Activated CD4-positive, alpha-beta T cell treated with anti-CD3 and anti-CD28 coated beads, Interleukin-2, Interleukin-6, amounts not matched to agents 100 ng/mL and 50 ng/mL, durations not matched to agents 16 hours and 8 hours (primary cell): Measurements from ENCODE around the gene TNKS1BP1.
A peak's percentile ranks its signal among the peaks of the same experiment; 100 is the strongest.
"Not testable (repeated sequence)": the region's sequence is repeated elsewhere in the genome, so short reads cannot be mapped to it uniquely, and the experiment has no call there.

ENCODE experiments used
- DNase-seq: peaks from one replicate; pipeline ENCODE4 v3.0.0-alpha.2; 2020

The TNKS1BP1 gene

DNA sequence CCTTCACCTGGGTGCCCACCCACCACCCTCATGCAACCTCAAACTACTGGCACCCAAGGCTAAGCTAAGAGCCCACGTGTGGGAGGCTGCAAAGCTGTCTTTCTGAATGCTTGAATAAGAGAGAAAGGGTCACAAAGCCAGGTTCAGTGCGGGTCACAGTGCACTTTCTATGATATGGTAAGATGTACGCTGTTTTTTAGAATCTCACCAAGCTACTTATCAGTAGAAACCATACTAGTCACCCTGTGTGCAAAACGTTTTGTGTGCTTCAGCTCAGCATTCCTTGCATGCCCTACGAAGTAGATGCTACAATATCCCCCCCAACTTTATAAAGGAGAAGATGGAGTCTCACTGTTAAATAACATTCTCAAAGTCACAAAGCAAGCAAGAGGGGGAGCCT, 28.3 kb upstream of the TNKS1BP1 start:
- DNase-seq, result no peak

DNA sequence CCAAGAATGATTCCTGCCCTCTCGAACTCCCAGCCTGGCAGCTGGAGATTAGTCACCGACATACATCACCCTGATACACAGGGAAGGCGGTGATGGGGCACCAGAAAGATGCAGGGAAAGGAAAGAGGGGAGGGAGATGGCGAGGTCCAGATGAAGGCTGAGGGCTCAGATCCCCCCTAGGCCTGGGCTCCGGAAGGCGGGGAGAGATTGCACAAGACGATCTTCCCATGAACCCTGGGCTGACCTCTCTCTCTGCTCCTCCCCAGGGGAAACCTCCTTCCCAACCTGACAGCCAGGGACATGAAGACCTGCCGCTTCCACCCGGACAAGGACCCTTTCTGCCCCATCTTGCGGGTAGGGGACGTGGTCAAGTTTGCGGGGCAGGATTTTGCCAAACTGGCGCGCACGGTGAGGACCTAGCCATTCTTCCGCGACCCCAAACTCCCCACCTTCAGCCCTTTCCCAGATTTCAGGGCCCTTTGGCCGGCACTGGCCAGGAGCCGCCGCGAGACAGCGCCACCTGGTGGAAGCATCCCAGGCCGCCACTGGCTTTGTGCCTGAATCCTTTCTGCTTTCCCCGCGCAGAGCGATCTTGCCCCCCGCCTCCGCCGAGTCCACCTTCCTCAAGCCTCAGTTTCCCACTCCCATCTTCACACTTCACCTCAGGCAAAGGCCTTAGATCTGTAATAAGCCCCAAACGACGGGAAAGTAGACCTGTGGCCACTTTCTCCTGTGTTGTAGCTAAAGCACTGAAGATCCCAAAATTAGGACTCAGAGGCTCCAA, 24.9 kb upstream of the TNKS1BP1 start:
- peak; percentile 67 for DNase-seq

DNA sequence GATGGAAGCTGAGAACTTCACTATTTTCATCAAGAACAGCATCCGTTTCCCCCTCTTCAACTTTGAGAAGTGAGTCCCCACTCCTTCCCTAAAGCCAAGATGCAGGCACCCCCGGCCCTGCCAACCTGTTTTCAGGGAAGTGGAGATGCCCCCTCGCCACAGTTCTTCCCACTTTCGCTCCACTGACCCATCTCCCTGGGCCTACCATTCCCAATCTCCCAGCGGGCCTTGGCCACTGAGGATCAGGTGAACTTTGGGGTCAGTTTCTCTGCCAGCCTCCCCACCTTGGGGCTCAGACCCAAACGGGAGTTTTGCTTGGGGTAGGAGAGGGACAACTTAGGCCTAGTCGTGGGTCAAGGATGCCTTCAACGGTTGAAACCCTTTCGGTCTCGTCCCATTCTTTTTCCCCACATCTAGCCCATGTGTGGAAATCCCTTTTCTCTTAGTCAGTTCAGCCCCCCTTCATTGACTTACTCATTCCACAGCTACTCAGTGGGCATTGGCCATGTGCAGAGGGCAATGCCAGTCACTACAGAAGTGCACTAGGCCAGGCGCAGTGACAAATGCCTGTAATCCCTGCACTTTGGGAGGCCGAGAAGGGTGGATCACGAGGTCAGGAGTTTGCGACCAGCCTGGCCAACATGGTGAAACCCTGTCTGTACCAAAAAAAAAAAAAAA, 24.0 kb upstream of the TNKS1BP1 start:
- no peak for DNase-seq

DNA sequence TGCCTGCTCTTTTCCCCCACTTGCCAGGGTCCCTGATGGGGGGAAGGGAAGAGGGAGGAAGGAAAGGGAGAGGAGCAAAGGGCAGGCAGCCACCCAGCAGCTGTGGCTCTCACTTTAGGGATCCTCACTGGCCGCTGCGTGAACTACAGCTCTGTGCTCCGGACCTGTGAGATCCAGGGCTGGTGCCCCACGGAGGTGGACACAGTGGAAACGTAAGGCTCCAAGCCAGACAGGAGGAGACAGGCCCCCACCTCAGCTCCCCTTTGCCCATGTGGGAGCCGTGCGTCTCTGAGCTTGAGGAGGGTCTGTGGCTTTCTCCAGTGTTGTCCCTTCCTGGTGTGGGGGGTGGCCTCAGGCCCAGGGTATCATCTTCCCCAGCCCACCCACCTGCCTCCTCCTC, 23.3 kb upstream of the TNKS1BP1 start:
- no peak for DNase-seq

DNA sequence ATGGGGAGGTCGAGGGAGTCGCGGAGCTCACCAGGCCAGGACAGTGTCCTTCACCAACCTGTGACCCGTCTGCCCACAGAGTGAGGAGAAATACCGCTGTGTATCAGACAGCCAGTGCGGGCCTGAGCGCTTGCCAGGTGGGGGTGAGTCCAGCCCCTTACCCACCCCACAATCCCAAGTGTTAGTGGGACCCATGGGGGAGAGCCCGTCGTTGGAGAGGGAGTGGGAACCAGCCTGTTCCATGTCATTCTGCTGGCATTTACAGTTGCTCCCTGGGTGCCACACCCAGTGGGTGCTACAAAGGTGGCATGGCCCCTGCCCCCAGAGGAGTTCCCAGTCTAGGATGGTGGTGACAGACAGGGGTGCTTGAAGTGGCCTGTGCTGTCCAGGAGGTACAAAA, 22.6 kb upstream of the TNKS1BP1 start:
- DNase-seq, result no peak

DNA sequence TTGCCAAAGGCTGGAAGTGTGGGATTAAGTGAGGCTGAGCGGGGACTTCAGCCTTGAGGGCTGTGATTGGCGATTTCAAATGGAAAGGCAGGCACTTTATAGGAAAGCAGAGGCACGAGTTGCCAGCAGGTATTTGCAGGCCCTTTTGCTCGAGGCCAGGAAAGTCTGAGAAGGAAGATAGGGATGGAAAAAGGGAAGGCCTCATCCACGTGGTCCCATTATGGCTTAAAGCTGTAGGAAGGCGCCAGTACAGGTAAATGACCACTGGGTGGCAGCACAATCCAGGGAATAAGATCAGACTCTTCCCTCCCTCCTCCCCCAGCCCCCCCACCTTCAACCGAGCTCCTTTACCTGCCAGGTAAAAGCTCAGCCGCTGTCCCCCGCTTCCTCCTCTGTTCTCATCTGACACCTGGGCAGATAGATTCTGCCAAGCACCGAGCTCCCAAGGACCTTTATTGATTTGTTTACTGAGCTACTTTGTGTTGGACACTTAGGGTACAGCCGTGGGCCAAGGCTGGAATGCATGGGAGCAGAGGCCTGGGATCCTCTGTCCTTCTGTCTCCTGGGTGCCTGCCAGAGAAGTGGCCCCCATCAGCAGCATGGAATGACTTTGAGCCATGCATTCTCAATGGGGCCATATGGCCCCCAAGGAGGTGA, 20.9 kb upstream of the TNKS1BP1 start:
- peak; percentile 75 for DNase-seq

DNA sequence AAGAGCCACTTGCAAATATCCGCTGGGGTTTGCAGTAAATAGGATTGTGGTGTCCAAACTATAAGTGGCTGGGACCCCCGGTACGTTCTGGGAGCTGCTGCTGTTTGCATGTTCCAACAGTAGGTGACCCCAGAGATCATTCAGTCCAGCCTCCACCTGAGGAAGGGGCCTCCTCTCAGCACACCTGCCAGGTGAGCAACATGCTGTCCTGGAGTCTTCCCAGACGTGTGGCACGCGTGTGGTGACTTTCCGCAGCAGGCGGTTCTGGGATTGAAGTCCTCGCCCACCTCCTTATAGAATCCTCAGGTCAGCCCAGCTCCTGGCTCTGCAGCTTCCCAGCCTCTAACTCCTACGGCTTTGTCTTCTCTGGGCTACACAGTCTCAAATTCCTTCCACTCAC, 20.1 kb upstream of the TNKS1BP1 start:
- DNase-seq, result no peak

DNA sequence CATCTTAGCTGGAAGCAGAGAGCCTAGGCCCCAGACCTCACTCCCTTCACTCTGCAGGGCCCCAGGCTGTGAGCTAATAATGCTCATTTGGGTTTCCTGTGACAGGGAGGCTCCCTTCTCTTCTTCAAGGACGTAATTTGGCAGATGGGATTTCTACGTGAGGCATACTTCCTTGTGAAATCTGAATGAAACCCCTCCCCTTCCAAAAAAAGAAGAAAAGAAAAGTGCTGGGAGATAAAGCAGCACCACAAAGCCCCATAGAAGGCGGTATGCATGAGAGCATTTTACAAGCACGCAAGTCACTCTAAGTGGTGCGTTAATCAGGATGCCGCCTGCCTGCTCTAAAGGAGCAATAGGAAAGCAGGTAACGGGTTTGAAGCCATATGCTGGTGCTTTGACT, 19.1 kb upstream of the TNKS1BP1 start:
- no peak for DNase-seq

DNA sequence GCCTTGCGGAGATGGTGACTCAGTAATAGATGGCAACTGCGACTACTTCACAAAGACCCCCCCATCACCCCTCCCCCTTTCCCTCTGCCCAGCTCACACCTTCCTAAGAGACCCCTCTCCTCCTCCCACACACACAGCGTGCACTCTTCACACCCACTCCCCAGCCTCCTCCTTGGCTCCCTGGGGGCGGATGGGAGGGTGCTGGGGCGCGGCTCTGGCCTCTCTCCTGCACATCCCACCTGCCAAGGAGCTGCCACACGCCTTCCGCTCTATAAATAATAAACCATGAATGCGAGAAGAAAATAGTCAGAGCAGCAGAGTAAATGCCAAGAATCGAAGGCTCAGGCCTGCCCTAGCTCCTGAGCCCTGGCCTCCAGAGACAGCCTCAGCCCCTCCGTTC, 17.9 kb upstream of the TNKS1BP1 start:
- DNase-seq, result no peak

DNA sequence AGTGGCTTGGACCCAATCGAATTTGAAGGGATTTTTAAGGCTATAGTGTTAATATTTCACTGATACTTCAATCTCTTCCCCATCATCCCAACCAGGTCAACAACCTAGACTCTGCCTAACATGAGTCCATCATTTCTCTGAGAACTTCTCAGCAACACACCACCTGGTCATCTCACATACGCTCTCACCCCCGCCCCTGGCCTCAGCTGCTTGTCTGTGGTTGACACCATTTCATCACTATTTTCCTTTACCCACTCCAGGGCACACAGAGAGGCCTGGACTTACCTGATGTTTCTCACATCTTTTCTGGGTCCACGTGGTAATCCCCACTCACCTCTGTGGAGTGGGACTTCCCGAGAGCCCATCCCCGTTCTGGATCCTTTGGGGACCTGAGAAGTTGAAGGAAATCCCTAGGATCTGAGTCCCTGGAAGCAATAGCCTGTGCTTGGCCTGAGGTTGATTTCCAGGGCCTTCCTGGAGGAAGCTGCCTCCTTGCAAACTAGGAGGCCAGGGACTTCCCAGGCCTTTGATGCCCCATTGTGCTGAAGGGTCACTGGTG, 16.6 kb upstream of the TNKS1BP1 start:
- no peak for DNase-seq

DNA sequence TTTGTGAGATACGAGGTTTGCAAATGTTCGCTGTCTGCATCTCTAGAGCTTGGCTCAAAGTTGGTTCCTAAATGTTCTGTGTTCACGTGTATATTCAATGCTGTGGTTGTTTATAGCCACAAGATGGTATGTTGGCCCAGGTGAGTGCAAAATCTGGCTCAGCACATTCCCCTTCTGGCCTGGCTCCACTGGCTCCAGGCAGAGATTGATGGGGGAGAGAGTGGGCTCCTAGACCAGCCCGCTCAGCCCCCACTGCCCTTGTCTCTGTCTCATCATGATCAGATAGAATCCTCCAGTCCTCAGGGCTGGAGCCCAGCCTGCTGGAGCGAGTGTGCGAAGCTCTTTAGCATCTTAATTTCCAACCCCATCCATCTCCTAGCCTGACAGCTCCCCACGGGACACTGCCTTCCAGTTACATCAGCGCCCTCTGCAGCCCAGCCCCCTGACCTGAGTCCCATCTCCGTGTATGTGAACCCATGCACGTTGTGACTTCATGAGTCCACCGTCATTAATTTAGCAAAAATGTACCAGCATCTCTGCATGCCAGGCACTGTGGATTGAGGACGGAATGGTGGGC, 15.4 kb upstream of the TNKS1BP1 start:
- DNase-seq, result no peak

DNA sequence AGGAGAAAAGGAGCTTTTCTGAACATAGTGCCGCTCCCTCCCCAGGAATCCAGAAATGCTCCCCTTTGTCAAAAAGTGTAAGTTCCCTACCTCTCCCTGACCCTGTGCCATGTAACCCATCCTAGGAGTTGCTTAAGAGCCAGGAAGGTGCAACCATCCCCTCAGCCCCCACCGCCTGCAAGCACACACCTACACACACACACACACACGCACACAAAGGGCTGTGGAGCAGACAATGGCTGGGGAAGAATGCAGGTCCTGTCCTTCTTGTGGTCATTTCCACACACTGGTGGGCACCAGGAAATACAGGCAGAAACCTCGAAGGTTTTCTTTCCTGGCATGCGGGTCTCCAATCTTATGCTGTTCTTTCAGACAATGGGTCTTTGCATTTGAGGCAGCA, 14.6 kb upstream of the TNKS1BP1 start:
- DNase-seq, result no peak

DNA sequence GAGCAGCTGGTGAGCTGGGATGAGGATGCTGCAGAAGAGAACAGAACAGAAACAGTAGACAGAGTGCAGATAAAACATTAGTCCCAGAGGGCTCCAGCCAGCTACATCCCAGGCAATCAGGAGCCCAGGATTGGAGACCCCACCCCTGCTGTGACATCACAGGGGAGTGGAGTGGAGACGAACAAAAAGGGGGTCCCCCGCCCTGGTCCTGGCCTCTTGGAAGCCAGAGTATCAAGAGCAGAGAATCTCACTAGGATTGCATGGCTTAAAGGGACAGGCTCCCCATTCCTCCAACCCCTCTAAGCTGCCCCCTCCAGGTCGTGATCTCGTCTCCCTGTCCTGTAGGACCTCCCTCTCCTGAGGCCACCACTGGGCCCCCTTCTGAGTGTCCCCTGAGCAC, 13.4 kb upstream of the TNKS1BP1 start, which contains the start of gene P2RX3:
P2RX3 (plus strand) TSS at position 211 of the 400 bp plus-strand sequence. CDS start 199 bp downstream, outside the sequence.
- DNase-seq, result no peak

DNA sequence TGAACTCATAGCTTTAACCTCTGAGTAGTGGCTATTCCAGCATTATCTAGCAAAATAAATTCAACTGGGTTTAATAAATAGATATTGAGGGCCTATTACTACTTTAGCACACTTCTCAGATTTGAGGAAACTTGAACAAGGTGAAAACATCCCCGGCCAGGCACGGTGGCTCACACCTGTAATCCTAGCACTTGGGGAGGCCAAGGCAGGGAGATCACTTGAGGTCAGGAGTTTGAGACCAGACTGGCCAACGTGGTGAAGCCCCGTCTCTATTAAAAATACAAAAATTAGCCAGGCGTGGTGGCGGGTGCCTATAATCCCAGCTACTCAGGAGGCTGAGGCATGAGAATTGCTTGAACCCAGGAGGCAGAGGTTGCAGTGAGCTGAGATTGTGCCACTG, 12.1 kb upstream of the TNKS1BP1 start:
- not testable (repeated sequence) for DNase-seq

DNA sequence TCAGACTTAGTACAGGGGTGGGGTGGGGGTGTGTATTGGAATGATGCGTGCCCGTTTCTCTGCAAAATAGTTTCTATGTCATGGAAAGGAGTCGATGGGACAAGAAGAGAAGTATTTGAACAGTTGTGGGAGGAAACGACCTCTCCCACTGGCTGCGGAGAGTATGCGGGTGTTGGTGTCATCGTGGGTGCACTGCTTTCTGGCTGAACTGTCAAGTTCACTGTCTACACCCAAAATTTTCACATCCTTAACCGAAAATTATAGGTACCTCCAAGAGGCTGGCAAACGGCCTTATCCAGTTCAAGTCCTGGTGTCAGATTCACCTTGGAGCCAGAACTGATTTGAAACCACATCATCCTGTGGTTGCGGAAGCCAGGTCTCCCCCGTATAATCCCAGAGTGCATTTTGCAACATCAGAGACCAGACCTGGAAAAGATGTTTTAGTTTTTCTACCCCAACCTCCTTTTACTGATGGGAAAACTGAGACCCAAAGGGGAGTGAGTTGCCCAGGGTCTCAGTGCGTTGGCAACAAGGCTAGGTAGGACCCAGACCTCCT, 11.4 kb upstream of the TNKS1BP1 start:
- DNase-seq, result peak; percentile 23

DNA sequence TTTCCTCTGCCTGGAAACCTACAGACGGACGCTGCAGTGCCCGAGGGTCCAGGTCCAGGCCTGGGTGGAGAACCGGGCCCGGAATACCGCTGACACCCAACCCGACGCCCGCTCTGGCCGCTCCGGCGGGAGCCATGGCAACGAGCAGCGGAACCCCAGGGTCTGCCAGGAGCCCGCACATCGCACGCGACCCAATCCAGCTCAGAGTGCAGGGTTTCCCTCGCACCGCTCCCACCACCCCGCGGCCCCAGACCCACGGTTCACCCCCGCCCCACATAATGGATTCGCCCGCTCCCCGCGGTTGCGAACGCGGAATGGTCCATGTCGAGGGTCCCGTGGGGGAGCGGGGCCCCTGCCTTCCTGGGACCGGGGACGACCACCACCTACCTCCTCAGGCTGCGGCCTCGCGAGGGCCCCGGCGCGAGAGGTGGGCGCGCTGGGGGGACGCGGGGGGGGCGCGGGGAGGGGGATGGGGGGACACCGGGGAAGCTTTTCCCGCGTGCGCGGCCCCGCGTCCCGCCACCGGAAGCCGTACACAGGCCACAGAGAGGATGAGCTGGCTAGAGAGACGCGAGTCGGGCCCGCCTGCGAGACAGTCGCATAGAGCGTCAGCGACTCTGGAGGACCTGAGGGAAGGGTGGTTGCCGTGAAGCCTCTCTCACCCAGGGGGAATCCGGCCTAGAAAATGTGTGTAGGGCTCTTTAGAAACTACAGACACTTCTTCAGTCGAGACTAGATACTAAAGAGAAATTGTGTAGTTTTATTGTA, 10.8 kb upstream of the TNKS1BP1 start, which contains the start of gene SSRP1:
SSRP1 (minus strand) TSS at position 550 of the 768 bp plus-strand sequence. CDS start 771 bp downstream, outside the sequence.
- DNase-seq, result peak; percentile 94

DNA sequence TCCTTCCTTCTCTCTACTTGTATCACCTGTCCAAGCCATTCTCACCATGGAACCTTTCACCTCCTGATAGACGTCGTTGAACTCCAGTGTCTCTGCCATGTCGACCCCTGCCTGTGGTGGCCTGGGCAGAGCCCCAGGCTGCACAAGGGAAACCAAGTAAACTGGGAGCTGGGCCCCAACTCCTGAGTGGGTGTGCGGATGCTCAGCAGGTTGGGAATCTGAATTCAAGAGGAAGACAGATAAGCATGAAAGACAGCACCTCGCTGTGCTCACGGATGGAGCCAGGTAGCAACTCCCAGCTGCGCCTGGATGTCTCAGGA, 10.2 kb upstream of the TNKS1BP1 start:
- DNase-seq, result peak; percentile 13

DNA sequence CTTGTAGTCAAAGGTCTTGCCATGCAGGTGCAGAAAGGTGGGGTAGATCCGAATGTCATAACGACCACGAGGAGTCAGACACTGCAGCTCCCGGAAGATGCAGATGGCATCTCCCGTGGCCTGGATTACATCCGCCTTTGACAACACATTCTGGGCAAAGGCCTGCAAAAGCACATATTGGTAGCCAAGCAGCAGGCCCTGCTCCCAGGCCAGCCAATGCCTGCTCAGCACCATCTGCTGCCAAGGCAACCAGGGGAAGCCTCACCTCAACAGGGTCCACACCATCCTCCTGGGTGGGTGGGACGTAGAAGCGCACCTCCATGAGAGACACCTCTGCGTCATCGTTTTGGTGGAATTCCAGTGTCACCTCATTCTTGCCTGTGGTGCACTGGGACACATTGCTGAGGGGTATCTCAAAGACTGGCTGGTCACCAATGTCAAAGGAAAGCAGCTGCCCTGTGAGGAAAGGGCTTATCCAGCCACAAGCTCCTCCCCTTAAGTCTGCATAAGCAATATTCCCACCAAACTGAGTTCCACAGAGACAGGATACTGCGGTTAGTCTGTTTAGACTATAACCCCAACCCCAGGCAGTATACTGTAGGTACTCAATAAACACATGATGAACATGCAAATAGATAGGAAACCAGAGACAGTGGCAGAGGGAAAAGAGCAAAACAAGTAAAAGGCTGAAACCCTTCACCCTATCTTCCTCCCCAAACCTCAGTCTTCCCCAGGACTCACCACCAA, 8.1 kb upstream of the TNKS1BP1 start:
- no peak for DNase-seq

DNA sequence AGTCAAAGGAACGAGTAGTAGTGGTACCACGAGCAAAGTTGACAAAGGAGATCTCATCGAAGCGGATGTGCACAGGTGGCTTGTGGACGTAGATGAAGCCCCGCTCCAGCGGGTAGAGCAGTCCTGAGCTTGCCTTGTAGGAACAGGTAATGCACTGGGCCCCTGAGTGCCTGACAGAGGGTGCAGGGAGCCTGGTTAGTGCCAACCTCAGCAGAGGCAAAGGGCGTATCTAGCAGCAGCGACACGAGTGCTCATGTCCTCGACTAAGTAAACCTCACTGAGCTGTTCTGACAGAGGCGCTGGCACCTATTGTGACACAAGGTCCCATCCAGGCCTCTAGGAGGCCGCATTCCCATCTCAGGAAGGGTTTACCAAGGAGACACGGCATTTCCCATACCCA, 7.0 kb upstream of the TNKS1BP1 start:
- no peak for DNase-seq

DNA sequence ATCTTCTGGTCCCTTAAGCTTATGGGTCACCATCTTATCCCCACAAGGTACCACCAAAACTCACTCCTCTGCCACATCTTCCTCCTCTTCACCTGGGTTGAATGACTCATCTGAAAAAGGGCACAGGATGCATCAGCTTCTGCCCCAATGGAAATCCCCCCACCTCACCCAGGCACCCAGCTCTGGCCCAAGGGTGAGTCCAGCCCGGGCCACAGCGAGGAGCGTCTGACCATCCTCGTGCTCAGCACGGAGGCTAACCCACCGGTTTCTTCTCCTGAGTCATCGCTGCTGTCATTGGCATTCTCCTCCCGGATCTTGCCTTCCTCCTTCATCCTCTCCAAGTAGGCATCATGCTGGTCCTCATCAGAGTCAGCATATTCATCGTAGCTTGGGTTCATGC, 5.3 kb upstream of the TNKS1BP1 start:
- DNase-seq, result peak; percentile 54

DNA sequence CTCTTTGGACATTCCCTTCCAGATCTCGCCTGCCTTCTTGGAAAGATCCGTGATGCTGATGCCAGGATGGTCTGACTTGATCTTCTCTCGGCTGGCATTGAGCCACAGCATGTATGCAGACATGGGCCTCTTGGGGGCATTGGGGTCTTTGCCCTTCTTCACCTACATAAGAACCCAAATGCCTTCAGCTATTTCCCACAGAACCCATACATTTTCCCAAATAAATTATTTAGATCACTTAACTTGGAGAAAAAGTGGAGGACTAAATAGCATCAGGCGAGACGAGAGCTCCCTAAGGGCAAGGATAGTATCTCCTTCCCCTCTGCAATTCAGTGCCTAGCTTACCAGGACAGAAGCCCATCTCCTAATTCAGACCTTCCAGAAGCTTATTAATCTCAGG, 3.0 kb upstream of the TNKS1BP1 start:
- no peak for DNase-seq

DNA sequence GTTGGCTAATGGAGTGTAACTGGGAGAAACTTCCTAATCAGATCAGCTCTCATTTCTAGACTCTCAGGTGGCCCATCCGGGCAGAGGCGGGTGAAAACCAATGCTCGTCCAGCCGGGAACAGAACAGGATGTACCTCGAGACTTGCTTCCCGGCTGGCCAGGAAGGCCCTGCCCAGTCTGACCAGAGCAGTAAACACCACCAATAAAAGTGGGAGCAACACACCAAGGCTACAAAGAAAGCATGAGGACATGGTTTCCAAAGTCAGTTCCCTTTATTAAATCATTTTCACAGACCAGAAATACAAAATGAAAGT, 940 bp upstream of the TNKS1BP1 start:
- no peak for DNase-seq
